Kidney epithelial cell (primary cell): Measurements from ENCODE around the gene ZDHHC11. TPM values are rescaled to one million over a fixed set of nuclear protein-coding genes. Genes with fewer than 3 reads are reported as not detected.
"Not testable (repeated sequence)": the region's sequence is repeated elsewhere in the genome, so short reads cannot be mapped to it uniquely, and the experiment has no call there.

ENCODE experiments used
- DNase-seq: peaks from one replicate; pipeline ENCODE4 v3.0.0-alpha.2; 2010; ENCODE audit warnings: low read depth
- H3K27me3 ChIP-seq: 2 replicates; pipeline ENCODE4 v1.6.0; 2011; ENCODE audit warnings: low read length; ENCODE audit not compliant: control insufficient read depth, insufficient read depth
- H3K36me3 ChIP-seq: 2 replicates; pipeline ENCODE4 v1.5.1; 2011; ENCODE audit warnings: low read length; ENCODE audit not compliant: control insufficient read depth, insufficient read depth
- H3K4me3 ChIP-seq: 2 replicates; pipeline ENCODE4 v1.5.1; 2011; ENCODE audit warnings: low read depth, mild to moderate bottlenecking, control low read depth, low read length
- total RNA-seq: library from RNA; depleted of rRNA; stranded (reverse); fragments of >200 nt; gene quantifications from 2 replicates; pipeline ENCODE4 v1.2.3, GENCODE V29; 2015
- TF ChIP-seq, protein P1 (sequence below): IDR thresholded peaks from 2 replicates; pipeline ENCODE4 v1.5.1; 2011; ENCODE audit warnings: mild to moderate bottlenecking, moderate library complexity, low read length, control low read depth, inconsistent platforms; ENCODE audit not compliant: insufficient read depth, poor library complexity, severe bottlenecking

ZDHHC11 gene
- total RNA-seq, 1 donor from 2014 or later, result 1.3 TPM

- Histone ChIP-seq H3K36me3 (no peaks in the 10 kb centered on the region), H3K4me3 (no peak overlapping the region), H3K27me3 (peaks cover 21% of the 10 kb centered on the region)
- TF ChIP-seq, protein P1, sequence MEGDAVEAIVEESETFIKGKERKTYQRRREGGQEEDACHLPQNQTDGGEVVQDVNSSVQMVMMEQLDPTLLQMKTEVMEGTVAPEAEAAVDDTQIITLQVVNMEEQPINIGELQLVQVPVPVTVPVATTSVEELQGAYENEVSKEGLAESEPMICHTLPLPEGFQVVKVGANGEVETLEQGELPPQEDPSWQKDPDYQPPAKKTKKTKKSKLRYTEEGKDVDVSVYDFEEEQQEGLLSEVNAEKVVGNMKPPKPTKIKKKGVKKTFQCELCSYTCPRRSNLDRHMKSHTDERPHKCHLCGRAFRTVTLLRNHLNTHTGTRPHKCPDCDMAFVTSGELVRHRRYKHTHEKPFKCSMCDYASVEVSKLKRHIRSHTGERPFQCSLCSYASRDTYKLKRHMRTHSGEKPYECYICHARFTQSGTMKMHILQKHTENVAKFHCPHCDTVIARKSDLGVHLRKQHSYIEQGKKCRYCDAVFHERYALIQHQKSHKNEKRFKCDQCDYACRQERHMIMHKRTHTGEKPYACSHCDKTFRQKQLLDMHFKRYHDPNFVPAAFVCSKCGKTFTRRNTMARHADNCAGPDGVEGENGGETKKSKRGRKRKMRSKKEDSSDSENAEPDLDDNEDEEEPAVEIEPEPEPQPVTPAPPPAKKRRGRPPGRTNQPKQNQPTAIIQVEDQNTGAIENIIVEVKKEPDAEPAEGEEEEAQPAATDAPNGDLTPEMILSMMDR, result no peak
- DNase-seq, result no peak
Observed at GRCh38 chr5:757931-758697, 92.7 kb downstream of the ZDHHC11 start.

- Histone ChIP-seq H3K27me3 (peaks cover 21% of the 10 kb centered on the region), H3K4me3 (no peak overlapping the region), H3K36me3 (no peaks in the 10 kb centered on the region)
- DNase-seq, result no peak
- TF ChIP-seq, protein P1, result no peak
Observed at GRCh38 chr5:757346-757930, 93.3 kb downstream of the ZDHHC11 start.

- no peak for DNase-seq
- Histone ChIP-seq H3K36me3 (no peaks in the 10 kb centered on the region), H3K27me3 (peaks cover 21% of the 10 kb centered on the region), H3K4me3 (no peak overlapping the region)
- TF ChIP-seq, protein P1, result no peak
Observed at GRCh38 chr5:756865-757345, 93.9 kb downstream of the ZDHHC11 start.

GRCh38 chr5:756171-756570 is 94.6 kb downstream of the ZDHHC11 start:
- Histone ChIP-seq H3K27me3 (peaks cover 21% of the 10 kb centered on the region), H3K4me3 (no peak overlapping the region), H3K36me3 (no peaks in the 10 kb centered on the region)
- TF ChIP-seq, protein P1, result no peak
- no peak for DNase-seq

- H3K4me3 ChIP-seq, H3K36me3 ChIP-seq, DNase-seq: not testable (repeated sequence)
- peaks cover 17% of the 10 kb centered on the region for H3K27me3 ChIP-seq
Observed at GRCh38 chr5:754143-754632, 96.6 kb downstream of the ZDHHC11 start.

- peaks cover 13% of the 10 kb centered on the region for H3K27me3 ChIP-seq
- not testable (repeated sequence) for H3K4me3 ChIP-seq, DNase-seq, H3K36me3 ChIP-seq
Observed at GRCh38 chr5:753567-754142, 97.1 kb downstream of the ZDHHC11 start.

DNA sequence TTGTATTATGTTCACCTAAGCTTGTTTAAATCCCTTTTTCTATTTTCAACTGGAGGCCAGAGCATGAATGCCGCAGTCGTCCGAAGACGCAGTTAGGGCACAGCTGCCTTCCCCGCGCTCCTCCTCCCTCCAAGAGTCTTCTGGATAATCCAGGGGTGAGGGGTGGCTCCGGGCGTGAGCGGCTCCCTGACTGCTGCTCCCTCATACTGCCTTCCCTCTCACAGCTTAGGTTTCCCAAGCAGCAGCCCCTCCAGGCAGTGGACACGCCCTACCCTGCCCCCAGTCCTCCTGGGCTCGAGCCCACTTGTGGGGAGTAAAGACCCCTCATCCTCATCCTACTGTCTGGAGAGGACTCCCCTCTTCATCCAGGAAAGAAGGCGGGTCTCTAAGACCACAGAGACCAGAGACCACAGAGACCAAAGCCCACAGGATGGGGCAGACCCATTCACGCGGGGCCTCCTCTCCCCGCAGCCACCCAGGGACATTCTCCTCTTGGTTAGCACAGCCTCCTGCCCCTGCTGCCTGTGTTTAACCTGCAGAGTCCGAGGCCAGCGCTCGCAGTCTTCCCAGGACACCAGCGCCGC is 98.2 kb downstream of the ZDHHC11 start:
- not testable (repeated sequence) for H3K27me3 ChIP-seq, H3K36me3 ChIP-seq, H3K4me3 ChIP-seq, DNase-seq

DNA sequence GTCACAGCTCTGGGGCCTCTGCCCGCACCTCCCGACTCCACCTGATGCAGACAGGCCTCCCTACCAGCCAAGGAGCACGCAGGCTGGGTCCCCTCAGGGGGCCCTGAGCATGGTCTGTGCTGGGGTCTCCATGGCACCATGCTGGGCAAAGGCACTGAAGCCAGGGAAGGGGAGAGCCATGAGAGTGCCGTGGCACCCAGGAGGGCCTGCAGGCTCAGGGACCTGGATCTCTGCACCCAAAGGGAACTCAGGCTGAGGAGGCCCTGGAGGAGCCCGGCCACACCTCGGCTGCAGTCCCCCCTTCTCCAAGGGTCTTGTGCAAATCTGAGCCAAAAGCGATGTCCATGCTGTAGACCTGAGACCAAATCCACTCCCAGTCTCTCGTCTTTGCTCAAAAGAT is 98.8 kb downstream of the ZDHHC11 start:
- not testable (repeated sequence) for H3K27me3 ChIP-seq, H3K4me3 ChIP-seq, DNase-seq, H3K36me3 ChIP-seq
